Tibial artery (tissue), 4 donors: Measurements from ENCODE around the gene NBDY.
A peak's percentile ranks its signal among the peaks of the same experiment; 100 is the strongest.

Experiments used
- DNase-seq, 2 donors: peaks; one replicate each; pipeline ENCODE4 v3.0.0-alpha.2; 2019
- H3K27ac ChIP-seq, 2 donors: fragments of 200-600 bp; sonication (generic) in 1 of 2; 1 replicate in 1 of 2; 2 replicates in 1 of 2; pipeline ENCODE4 v1.5.1; 2018 to 2019; ENCODE audit warnings: mild to moderate bottlenecking in 1 of 2
- H3K27me3 ChIP-seq, 2 donors: fragments of 200-600 bp; sonication (generic) in 1 of 2; one replicate each; pipeline versions ENCODE4 v1.5.1 to v1.6.0; 2016 to 2019
- H3K36me3 ChIP-seq, 3 donors: fragments of 200-600 bp; sonication (generic) in 2 of 3; one replicate each; pipeline ENCODE4 v1.5.1; 2016 to 2019; ENCODE audit warnings: mild to moderate bottlenecking in 2 of 3
- H3K4me1 ChIP-seq, 4 donors: fragments of 200-600 bp; sonication (generic) in 2 of 4; 1 replicate in 3 of 4; 2 replicates in 1 of 4; pipeline ENCODE4 v1.5.1; 2016 to 2019
- H3K4me3 ChIP-seq, 2 donors: fragments of 200-600 bp; sonication (generic) in 1 of 2; 1 replicate in 1 of 2; 2 replicates in 1 of 2; pipeline ENCODE4 v1.5.1; 2018 to 2019; ENCODE audit warnings: mild to moderate bottlenecking in 2 of 2
- H3K9me3 ChIP-seq, 3 donors: fragments of 200-600 bp; sonication (generic) in 1 of 3; one replicate each; pipeline ENCODE4 v1.5.1; 2016 to 2019
- intact Hi-C: fragments of 100-400 bp; cut with DNase I; formaldehyde crosslinking; loops from one replicate; pipeline ENCODE4 v1.15.0; 2023; ENCODE audit warnings: low total_unique reads
- TF ChIP-seq, protein P1 (sequence below), 2 experiments: fragments of 200-600 bp in 1 of 2; fragments of 450-650 bp in 1 of 2; IDR thresholded peaks; one replicate each; pipeline ENCODE4 v1.5.1; 2017 to 2019; ENCODE audit warnings: antibody characterized with exemption in 2 of 2, mild to moderate bottlenecking in 1 of 2, moderate library complexity in 1 of 2

NBDY gene

DNA sequence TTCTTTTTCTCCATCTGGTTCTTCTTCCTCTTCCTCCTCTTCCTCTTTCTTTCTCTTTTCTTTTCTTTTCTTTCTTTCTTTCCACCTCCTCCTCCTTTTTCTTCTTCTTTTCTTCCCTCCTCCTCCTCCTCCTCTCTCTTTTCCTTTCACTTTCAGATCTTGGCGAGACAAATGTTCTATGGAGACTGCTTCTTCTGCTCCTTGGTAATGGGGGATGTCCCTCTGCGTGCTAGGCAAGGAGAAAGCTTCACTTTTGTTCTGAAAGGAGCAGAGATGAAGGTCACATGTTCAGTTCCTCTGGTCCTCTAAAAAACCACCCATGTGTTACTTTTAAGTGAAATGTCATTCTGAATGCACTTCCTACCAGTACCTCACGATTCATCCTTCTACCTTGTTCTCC is 33.2 kb downstream of the NBDY start:
- no peak overlapping the region for H3K27ac ChIP-seq
- TF ChIP-seq, protein P1, sequence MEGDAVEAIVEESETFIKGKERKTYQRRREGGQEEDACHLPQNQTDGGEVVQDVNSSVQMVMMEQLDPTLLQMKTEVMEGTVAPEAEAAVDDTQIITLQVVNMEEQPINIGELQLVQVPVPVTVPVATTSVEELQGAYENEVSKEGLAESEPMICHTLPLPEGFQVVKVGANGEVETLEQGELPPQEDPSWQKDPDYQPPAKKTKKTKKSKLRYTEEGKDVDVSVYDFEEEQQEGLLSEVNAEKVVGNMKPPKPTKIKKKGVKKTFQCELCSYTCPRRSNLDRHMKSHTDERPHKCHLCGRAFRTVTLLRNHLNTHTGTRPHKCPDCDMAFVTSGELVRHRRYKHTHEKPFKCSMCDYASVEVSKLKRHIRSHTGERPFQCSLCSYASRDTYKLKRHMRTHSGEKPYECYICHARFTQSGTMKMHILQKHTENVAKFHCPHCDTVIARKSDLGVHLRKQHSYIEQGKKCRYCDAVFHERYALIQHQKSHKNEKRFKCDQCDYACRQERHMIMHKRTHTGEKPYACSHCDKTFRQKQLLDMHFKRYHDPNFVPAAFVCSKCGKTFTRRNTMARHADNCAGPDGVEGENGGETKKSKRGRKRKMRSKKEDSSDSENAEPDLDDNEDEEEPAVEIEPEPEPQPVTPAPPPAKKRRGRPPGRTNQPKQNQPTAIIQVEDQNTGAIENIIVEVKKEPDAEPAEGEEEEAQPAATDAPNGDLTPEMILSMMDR (IDR thresholded peaks at IDR 0.05) = no peak
- H3K36me3 ChIP-seq = peaks cover 0 to 3% (median 0%) of the 10 kb centered on the region in 3 donors
- no peak for DNase-seq
- intact Hi-C loops = no loop called here
- H3K27me3 ChIP-seq = no peaks in the 10 kb centered on the region
- no peaks in the 10 kb centered on the region for H3K9me3 ChIP-seq
- peaks cover 0 to 13% (median 3%) of the 10 kb centered on the region in 4 donors for H3K4me1 ChIP-seq
- no peak overlapping the region for H3K4me3 ChIP-seq

DNA sequence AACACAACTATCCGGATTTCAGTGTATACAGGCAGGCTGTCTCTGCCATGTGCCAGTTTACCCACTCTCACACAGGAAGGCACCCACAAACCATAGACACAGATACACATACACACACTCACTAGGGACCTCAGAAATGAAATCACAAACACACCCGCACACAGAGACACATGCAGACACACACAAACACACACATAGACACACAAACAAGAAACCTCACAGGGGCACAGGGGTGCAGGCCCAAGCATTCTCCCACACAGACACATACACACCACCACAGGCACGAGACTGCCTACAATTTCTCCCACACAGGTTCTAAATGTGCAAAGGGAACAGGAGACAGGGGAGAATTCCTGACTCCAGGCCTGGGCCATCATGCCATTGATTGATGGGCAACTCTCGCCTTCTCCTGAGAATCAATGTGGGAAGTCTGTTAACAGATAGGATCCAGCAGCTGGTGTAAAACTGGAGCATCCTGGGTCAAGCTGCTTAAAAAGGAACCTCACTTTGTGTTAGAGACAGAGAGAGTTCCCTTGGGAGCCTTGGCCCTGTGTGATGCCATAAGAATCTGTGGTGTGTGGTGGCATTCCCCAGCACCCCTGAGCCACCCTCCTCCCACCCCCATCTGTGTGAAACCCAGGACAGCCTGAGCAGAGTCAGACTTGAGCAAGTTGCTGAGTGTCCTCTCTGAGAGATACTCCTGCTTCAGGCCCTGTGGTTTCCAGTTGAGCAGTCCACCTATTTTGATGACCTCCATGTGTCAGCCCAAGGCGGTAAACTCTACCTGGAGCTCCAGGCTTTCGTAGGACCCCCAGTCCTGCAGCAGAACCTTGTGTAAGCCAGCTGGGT is 33.9 kb downstream of the NBDY start:
- Histone ChIP-seq H3K4me1 (peaks cover 0 to 13% (median 3%) of the 10 kb centered on the region in 4 donors), H3K27me3 (no peaks in the 10 kb centered on the region), H3K4me3 (no peak overlapping the region), H3K27ac (no peak overlapping the region), H3K9me3 (no peaks in the 10 kb centered on the region), H3K36me3 (peaks cover 0 to 4% (median 0%) of the 10 kb centered on the region in 3 donors)
- intact Hi-C loops = no loop called here
- no peak for DNase-seq
- TF ChIP-seq, protein P1 (IDR thresholded peaks at IDR 0.05) = no peak

DNA sequence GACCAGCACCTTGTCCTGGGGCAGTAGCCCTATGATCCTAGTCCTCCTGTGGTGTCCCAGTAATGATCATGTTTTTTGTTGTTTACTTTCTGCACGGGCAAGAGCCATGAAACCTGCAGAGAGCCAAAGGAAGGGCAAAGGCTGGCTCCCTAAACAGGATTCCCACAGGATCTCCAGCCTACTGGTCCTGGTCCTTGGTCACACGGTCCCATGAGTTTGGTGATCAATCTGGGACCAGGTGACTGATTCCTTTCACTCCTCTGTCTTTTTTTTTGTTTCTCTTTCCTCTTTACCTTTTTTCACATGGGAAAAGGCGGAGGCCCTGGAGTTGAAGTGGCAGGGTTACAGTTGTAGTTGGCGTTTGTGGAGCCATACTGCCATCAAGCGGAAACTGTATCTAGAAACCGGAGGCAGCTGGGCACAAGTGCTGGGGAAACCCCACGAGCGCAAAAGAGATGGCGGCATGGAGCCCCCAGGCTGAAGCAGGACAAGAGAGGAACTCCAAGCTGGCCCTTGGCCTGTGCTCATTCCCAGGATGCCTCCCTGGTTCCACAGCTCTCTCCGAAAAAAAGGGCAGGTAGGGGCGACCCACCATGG is 34.6 kb downstream of the NBDY start:
- intact Hi-C loops = no loop called here
- H3K9me3 ChIP-seq = no peaks in the 10 kb centered on the region
- H3K36me3 ChIP-seq = peaks cover 0 to 4% (median 0%) of the 10 kb centered on the region in 3 donors
- H3K27ac ChIP-seq = no peak overlapping the region
- no peak overlapping the region for H3K4me3 ChIP-seq
- peaks cover 0 to 13% (median 3%) of the 10 kb centered on the region in 4 donors for H3K4me1 ChIP-seq
- no peak for DNase-seq
- no peaks in the 10 kb centered on the region for H3K27me3 ChIP-seq
- TF ChIP-seq, protein P1 (IDR thresholded peaks at IDR 0.05) = no peak

DNA sequence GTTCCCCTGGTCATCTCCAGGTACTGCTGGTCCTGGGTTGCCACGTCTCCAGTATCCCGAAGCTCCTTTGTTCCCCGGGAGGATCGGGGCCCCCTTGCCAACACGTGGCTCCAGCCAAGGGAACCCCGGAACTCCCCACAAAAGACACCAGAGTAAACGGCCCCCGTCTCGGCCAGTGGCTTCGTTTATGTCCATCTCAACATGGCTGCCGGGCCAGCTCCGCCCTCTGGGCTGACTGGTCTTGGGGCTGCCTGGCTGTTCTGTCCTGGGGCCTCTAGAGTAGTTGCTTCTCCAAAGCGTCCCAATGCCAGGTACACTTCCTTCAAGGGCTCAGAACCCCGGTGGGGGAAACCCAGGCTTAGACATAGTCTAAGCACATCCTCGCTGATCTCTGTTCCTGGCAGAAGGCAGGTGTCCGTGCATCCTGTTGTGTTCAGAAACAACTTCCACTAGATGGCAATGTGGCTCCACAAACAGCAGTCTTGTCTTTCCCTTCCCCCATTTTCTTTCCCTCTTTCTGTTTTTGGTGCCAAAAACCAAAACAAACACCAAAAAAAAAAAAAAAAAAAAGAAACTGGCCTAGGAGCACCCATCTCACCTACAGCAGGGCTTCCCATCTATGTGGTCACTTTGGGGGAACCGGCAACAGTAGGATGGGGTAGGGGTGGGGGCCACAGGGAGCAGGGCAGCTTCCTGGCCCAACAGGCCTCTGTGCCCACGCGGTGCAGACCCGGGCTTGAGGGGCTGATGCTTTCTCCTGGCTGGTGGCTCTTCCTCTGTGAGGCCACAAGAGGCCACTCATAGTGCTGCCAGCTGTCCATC is 35.3 kb downstream of the NBDY start:
- TF ChIP-seq, protein P1 (IDR thresholded peaks at IDR 0.05) = peak; percentile 32 to 37
- peak in 1 of 2 donors; percentile 26 for DNase-seq
- intact Hi-C loops = no loop called here

DNA sequence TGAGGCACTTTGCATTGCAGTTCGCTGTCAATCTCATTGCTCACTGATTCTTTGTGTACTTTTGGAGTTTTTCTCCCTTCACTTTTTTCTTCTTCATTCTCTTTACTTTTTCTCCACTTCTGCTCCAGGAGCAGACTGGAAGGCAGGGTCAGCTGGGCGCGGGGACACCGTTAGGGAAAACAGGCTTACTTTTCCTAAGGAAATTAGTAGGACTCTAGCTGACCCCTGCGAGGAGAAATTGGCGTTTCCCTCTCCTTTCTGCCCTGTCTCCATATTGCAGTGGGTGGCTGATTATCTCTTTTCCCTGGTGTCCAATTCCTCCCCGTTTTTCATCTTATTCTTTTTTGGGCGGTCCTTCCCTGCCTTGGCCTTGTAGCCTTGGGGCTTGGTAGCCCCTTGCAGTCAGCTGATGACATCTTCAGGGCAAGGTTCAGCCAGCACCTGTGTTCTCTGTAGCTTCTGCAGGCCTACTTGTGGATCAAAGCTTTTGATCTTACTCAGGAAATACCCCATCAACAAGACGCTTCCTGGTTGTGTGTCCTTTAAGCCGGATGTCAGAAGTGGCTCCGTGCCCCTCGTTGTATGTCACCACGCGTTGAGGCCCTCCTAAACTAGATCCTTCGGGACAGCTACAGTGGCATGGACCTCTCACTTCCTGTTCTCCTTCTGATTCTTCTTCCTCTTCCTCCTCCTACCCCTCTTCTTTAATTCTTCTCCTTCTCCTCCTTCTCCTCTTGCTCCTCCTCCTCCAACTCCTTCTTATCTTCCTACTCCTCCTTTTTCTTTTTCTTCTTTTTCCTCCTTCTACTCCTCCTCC is 36.1 kb downstream of the NBDY start:
- Histone ChIP-seq H3K36me3 (peaks cover 0 to 4% (median 0%) of the 10 kb centered on the region in 3 donors), H3K4me3 (no peak overlapping the region), H3K27me3 (no peaks in the 10 kb centered on the region), H3K9me3 (no peaks in the 10 kb centered on the region), H3K4me1 (peaks cover 0 to 13% (median 3%) of the 10 kb centered on the region in 4 donors), H3K27ac (no peak overlapping the region)
- TF ChIP-seq, protein P1 (IDR thresholded peaks at IDR 0.05) = no peak
- intact Hi-C loops = no loop called here
- no peak for DNase-seq

More for the DNA sequence above, 35.3 kb downstream of the NBDY start:
- Histone ChIP-seq H3K9me3 (no peaks in the 10 kb centered on the region), H3K4me1 (peaks cover 0 to 13% (median 3%) of the 10 kb centered on the region in 4 donors), H3K27ac (no peak overlapping the region), H3K36me3 (peaks cover 0 to 4% (median 0%) of the 10 kb centered on the region in 3 donors), H3K4me3 (no peak overlapping the region), H3K27me3 (no peaks in the 10 kb centered on the region)
